H9 (cell line): ENCODE results near the gene DUS1L. TPM values are rescaled to one million over a fixed set of nuclear protein-coding genes. Genes with fewer than 3 reads are reported as not detected.

ENCODE experiments used
- DNase-seq: peaks from one replicate; pipeline ENCODE4 v3.0.0-alpha.2; 2017
- H2AFZ ChIP-seq: one replicate; pipeline ENCODE4 v1.6.1; 2013; ENCODE audit warnings: mild to moderate bottlenecking, low read length, control low read depth, moderate library complexity
- H2AK5ac ChIP-seq: 2 replicates; pipeline ENCODE4 v1.6.1; 2013; ENCODE audit warnings: low read length, control low read depth, mixed read lengths; ENCODE audit not compliant: insufficient read length
- H2BK120ac ChIP-seq: one replicate; pipeline ENCODE4 v1.6.1; 2013; ENCODE audit warnings: low read depth, mild to moderate bottlenecking, low read length, control low read depth, inconsistent platforms; ENCODE audit not compliant: poor library complexity, severe bottlenecking
- H2BK12ac ChIP-seq: 2 replicates; pipeline ENCODE4 v1.6.1; 2013; ENCODE audit warnings: low read length, control low read depth, mixed read lengths, low read depth; ENCODE audit not compliant: insufficient read length
- H2BK15ac ChIP-seq: 2 replicates; pipeline ENCODE4 v1.6.1; 2013; ENCODE audit warnings: low read depth, low read length, control low read depth
- H2BK20ac ChIP-seq: one replicate; pipeline ENCODE4 v1.6.1; 2013; ENCODE audit warnings: low read depth, mild to moderate bottlenecking, low read length, control low read depth, inconsistent platforms; ENCODE audit not compliant: poor library complexity, severe bottlenecking
- H2BK5ac ChIP-seq: 2 replicates; pipeline ENCODE4 v1.6.1; 2013; ENCODE audit warnings: low read length, control low read depth, mixed read lengths; ENCODE audit not compliant: insufficient read length
- H3K14ac ChIP-seq: 2 replicates; pipeline ENCODE4 v1.6.1; 2013; ENCODE audit warnings: low read length, control low read depth; ENCODE audit not compliant: insufficient read depth
- H3K18ac ChIP-seq: 2 replicates; pipeline ENCODE4 v1.6.1; 2013; ENCODE audit warnings: low read depth, mild to moderate bottlenecking, mixed read lengths, low read length, control low read depth; ENCODE audit not compliant: insufficient read length
- H3K23ac ChIP-seq: 2 replicates; pipeline ENCODE4 v1.6.1; 2013; ENCODE audit warnings: low read length, control low read depth, mixed read lengths, low read depth; ENCODE audit not compliant: insufficient read length
- H3K23me2 ChIP-seq: 2 replicates; pipeline ENCODE4 v1.6.1; 2013; ENCODE audit warnings: low read depth, mild to moderate bottlenecking, mixed read lengths, low read length, control low read depth; ENCODE audit not compliant: insufficient read length, poor library complexity, severe bottlenecking
- H3K27ac ChIP-seq: 2 replicates; pipeline ENCODE4 v1.5.1; 2013; ENCODE audit warnings: low read length, control low read depth, mixed read lengths, low read depth; ENCODE audit not compliant: insufficient read length
- H3K27me3 ChIP-seq: 2 replicates; pipeline ENCODE4 v1.6.1; 2013; ENCODE audit warnings: low read length, control low read depth, inconsistent platforms; ENCODE audit not compliant: insufficient read depth
- H3K4ac ChIP-seq: 2 replicates; pipeline ENCODE4 v1.6.1; 2013; ENCODE audit warnings: low read depth, mild to moderate bottlenecking, control low read depth, inconsistent platforms, low read length, moderate library complexity
- H3K4me1 ChIP-seq: 2 replicates; pipeline ENCODE4 v1.6.1; 2013; ENCODE audit warnings: low read length, control low read depth, inconsistent platforms; ENCODE audit not compliant: insufficient read depth
- H3K4me2 ChIP-seq: 2 replicates; pipeline ENCODE4 v1.6.1; 2013; ENCODE audit warnings: low read length, control low read depth, mixed read lengths; ENCODE audit not compliant: insufficient read length, insufficient read depth
- H3K56ac ChIP-seq: 2 replicates; pipeline ENCODE4 v1.6.1; 2013; ENCODE audit warnings: low read depth, mild to moderate bottlenecking, mixed read lengths, low read length, control low read depth; ENCODE audit not compliant: insufficient read length
- H3K79me1 ChIP-seq: 2 replicates; pipeline ENCODE4 v1.6.1; 2013; ENCODE audit warnings: low read depth, mild to moderate bottlenecking, moderate library complexity, low read length, control low read depth, inconsistent platforms; ENCODE audit not compliant: insufficient read depth, poor library complexity, severe bottlenecking
- H3K79me2 ChIP-seq: 2 replicates; pipeline ENCODE4 v1.6.1; 2013; ENCODE audit warnings: low read length, control low read depth, inconsistent platforms; ENCODE audit not compliant: insufficient read depth
- H3K9ac ChIP-seq: 2 replicates; pipeline ENCODE4 v1.6.1; 2013; ENCODE audit warnings: low read length, control low read depth, mixed read lengths; ENCODE audit not compliant: insufficient read length; ENCODE audit errors: extremely low read depth
- H3K9me3 ChIP-seq: one replicate; pipeline ENCODE4 v1.6.1; 2013; ENCODE audit warnings: low read depth, low read length, inconsistent platforms; ENCODE audit not compliant: control insufficient read depth
- H3T11ph ChIP-seq: one replicate; pipeline ENCODE4 v1.6.1; 2013; ENCODE audit warnings: mild to moderate bottlenecking, low read length, control low read depth, inconsistent platforms
- H4K20me1 ChIP-seq: one replicate; pipeline ENCODE4 v1.6.1; 2013; ENCODE audit not compliant: control insufficient read depth, insufficient read length, insufficient read depth
- H4K5ac ChIP-seq: 2 replicates; pipeline ENCODE4 v1.6.1; 2013; ENCODE audit warnings: low read depth, mild to moderate bottlenecking, mixed read lengths, low read length, control low read depth; ENCODE audit not compliant: insufficient read length
- H4K8ac ChIP-seq: replicated peaks from 2 replicates; pipeline ENCODE4 v1.6.1; 2013; ENCODE audit warnings: low read length, control low read depth, mixed read lengths, low read depth; ENCODE audit not compliant: insufficient read length
- H4K91ac ChIP-seq: 2 replicates; pipeline ENCODE4 v1.6.1; 2013; ENCODE audit warnings: low read depth, mild to moderate bottlenecking, moderate library complexity, mixed read lengths, low read length, control low read depth; ENCODE audit not compliant: insufficient read length
- H3K27ac Mint-ChIP-seq, 3 experiments: 2 replicates in 2 of 3; 3 replicates in 1 of 3; pipeline ENCODE4 v1.8.0; 2020 to 2021; ENCODE audit warnings: mixed read lengths in 3 of 3, mild to moderate bottlenecking in 1 of 3, moderate library complexity in 1 of 3
- H3K27me3 Mint-ChIP-seq: 2 replicates; pipeline ENCODE4 v1.8.0; 2021; ENCODE audit warnings: low read depth, mild to moderate bottlenecking, moderate library complexity, mixed read lengths
- H3K36me3 Mint-ChIP-seq, 3 experiments: 2 replicates in 2 of 3; 3 replicates in 1 of 3; pipeline ENCODE4 v1.8.0; 2020 to 2021; ENCODE audit warnings: low read depth in 3 of 3, mixed read lengths in 3 of 3; ENCODE audit not compliant: insufficient read depth in 1 of 3
- H3K4me1 Mint-ChIP-seq, 2 experiments: 2 replicates each; pipeline ENCODE4 v1.8.0; 2020; ENCODE audit warnings: mixed read lengths in 2 of 2
- H3K4me3 Mint-ChIP-seq, 2 experiments: 2 replicates in 1 of 2; 3 replicates in 1 of 2; pipeline ENCODE4 v1.8.0; 2020 to 2021; ENCODE audit warnings: mild to moderate bottlenecking in 2 of 2, mixed read lengths in 2 of 2, moderate library complexity in 1 of 2
- H3K9me3 Mint-ChIP-seq, 2 experiments: 2 replicates in 1 of 2; 3 replicates in 1 of 2; pipeline ENCODE4 v1.8.0; 2020; ENCODE audit warnings: mild to moderate bottlenecking in 2 of 2, mixed read lengths in 2 of 2, moderate library complexity in 1 of 2
- WGBS: extraction: QIAGEN DNeasy Blood & Tissue Kit; methylation state at CpG from one replicate; pipeline ENCODE4 v1.1.7; 2013; ENCODE audit warnings: missing lambda C conversion rate, low lambda C conversion rate, mixed read lengths; ENCODE audit not compliant: insufficient read length; ENCODE audit errors: extremely low coverage; 5-methylcytosine and 5-hydroxymethylcytosine counted together
- total RNA-seq: library from RNA; stranded (reverse); gene quantifications from 2 replicates; pipeline ENCODE4 v1.2.1, GENCODE V29; 2021
- TF ChIP-seq, protein P1 (sequence below): fragments of 200-600 bp; sonication (generic); conservative IDR thresholded peaks from 3 replicates; pipeline ENCODE4 v1.8.0; 2021; ENCODE audit warnings: antibody characterized with exemption, mild to moderate bottlenecking

The DUS1L gene
- total RNA-seq, 1 experiment from 2014 or later: 103 TPM

DNA sequence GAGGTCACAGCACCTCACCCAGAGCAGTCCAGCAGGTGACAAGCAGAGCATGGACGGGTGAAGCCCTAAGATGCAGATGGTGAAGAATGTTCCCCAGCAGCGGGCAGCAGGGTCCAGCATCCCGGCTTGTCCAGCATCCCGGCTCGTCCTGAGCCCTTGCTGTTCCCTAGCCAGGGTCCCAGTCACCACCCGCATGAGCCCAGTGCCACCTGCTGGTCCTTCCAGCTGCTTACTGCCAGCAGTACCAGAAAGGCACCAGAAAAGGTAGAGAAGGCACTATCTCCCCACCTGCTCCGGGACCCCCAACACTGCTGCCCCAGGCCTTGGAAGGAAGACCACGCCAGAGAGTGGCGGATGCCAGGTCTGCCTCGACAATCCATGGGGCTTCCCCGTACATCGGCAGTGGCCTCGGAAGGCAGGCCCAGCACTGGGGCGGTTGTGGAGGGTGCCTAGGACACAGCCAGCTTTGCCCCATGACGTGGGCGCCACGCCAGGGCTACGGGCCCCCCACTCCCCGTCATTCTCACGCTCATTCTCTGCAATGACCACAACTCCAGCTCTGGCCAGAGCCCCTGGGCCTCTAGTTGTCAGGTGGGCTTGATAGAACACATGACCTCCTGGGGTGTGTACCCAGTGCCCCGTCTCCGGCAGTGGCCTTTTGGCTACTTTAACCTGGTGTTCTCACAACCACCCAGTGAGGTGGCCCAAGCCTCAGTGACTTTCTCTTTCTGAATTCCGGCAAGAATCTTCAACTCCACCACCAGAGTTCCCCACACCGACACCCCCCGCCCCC, 44.3 kb downstream of the DUS1L start:
- Histone ChIP-seq H3K23ac (no peak overlapping the region), H4K20me1 (no peaks in the 10 kb centered on the region), H3K79me1 (peaks cover 5% of the 10 kb centered on the region), H3K18ac (no peak overlapping the region), H2AK5ac (no peak overlapping the region), H2BK12ac (no peak overlapping the region), H2AFZ (no peak overlapping the region), H3K27ac (no peak overlapping the region), H3K4me2 (peak overlapping the region; percentile 89), H2BK120ac (no peak overlapping the region), H3K27me3 (no peaks in the 10 kb centered on the region), H3K4ac (no peak overlapping the region), H2BK20ac (no peak overlapping the region), H4K91ac (no peak overlapping the region), H3K14ac (no peak overlapping the region), H2BK5ac (no peak overlapping the region), H4K8ac (no peak overlapping the region), H3K4me1 (no peaks in the 10 kb centered on the region), H2BK15ac (no peak overlapping the region), H3K56ac (no peak overlapping the region), H3K9ac (no peak overlapping the region), H3K9me3 (no peaks in the 10 kb centered on the region), H3K79me2 (no peaks in the 10 kb centered on the region), H3T11ph (no peak overlapping the region), H4K5ac (no peak overlapping the region), H3K23me2 (peaks cover 5% of the 10 kb centered on the region)
- Mint-ChIP-seq H3K9me3 (peaks cover 0 to 2% of the 10 kb centered on the region in 2 experiments; a peak in 1 of 5 replicates), H3K4me1 (peaks cover 7 to 16% of the 10 kb centered on the region in 2 experiments), H3K27ac (no peak overlapping the region), H3K27me3 (no peaks in the 10 kb centered on the region; the same call in 1 of the 2 replicates), H3K36me3 (peaks cover 3 to 12% (median 5%) of the 10 kb centered on the region in 3 experiments; a peak in 5 of 7 replicates), H3K4me3 (peak overlapping the region; percentile 79 to 88)
- TF ChIP-seq, protein P1, sequence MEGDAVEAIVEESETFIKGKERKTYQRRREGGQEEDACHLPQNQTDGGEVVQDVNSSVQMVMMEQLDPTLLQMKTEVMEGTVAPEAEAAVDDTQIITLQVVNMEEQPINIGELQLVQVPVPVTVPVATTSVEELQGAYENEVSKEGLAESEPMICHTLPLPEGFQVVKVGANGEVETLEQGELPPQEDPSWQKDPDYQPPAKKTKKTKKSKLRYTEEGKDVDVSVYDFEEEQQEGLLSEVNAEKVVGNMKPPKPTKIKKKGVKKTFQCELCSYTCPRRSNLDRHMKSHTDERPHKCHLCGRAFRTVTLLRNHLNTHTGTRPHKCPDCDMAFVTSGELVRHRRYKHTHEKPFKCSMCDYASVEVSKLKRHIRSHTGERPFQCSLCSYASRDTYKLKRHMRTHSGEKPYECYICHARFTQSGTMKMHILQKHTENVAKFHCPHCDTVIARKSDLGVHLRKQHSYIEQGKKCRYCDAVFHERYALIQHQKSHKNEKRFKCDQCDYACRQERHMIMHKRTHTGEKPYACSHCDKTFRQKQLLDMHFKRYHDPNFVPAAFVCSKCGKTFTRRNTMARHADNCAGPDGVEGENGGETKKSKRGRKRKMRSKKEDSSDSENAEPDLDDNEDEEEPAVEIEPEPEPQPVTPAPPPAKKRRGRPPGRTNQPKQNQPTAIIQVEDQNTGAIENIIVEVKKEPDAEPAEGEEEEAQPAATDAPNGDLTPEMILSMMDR: peak; percentile 52; the same call in 2 of the 3 replicates
- no CpG with 5 or more reads among the region's 25 CpGs for WGBS
- DNase-seq: peak; percentile 74
